GM19239 (cell line): ENCODE results near the gene EFCAB10.
"Not testable (repeated sequence)": the region's sequence is repeated elsewhere in the genome, so short reads cannot be mapped to it uniquely, and the experiment has no call there.

ENCODE experiments used
- DNase-seq: peaks from one replicate; pipeline ENCODE4 v3.0.0; 2011; ENCODE audit warnings: low spot score; ENCODE audit not compliant: insufficient read length
- FAIRE-seq: peaks from 2 replicates; lab custom pipeline; 2011; peaks lifted over from hg19 to GRCh38; lab: Jason Lieb, UNC

The EFCAB10 gene

GRCh38 chr7:105600720-105601550, 19.6 kb upstream of the EFCAB10 start:
- DNase-seq (no peak), FAIRE-seq (no peak)

DNA sequence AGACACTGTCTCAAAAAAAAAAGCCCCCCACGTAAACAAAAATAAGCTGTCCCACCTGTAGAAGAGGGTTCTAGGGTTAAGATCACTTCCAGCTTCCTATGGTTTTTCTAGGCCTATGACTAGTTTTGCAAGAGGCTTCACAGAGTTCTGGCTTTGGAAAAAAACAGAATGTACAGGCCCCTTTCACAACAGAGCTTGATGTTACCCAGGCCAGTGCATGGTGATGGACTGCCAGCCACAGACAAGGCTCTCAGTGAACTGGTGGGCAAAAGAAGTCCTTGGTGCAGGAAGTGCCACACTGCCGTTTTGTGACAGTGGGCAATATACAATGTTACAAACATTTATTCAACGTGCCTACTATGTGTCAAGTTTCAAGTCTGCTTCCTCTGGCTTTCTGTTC, 18.3 kb upstream of the EFCAB10 start:
- no peak for DNase-seq
- no peak for FAIRE-seq

DNA sequence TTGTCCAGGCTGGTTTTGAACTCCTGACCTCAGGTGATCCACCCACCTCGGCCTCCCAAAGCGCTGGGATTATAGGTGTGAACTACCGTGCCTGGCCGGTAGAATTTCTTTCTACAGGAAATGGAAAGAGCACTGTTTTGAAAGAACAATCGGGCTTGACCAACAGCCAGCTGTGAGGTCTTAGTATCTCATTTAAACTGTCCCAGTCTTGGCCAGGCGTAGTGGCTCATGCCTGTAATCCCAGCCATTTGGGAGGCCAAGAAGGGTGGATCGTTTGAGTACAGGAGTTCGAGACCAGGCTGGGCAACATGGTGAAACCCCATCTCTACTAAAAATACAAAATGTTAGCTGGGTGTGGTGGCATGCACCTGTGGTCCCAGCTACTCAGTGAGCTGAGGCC, 17.8 kb upstream of the EFCAB10 start:
- FAIRE-seq, DNase-seq: not testable (repeated sequence)

DNA sequence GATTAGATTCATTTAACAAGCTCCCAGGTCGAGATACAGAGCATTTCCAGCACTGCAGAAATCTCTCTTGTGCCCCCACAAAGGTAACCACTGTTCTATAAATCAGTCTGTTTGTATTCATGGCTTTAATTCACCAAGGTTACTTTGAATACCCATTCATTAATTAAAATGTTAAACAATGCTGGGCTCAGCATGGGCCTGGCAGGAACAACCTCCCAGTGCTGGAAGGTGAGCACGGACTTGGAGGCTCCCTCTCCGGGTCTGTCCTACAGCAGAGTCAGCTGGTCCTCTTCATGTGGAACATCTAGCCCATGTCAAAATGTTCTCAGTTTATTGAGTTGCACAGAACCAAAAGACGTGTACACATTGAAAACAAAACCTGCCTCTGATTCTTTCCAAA, 15.6 kb upstream of the EFCAB10 start:
- no peak for FAIRE-seq
- no peak for DNase-seq

- FAIRE-seq (no peak), DNase-seq (no peak)
Measured at GRCh38 chr7:105594034-105594433, 12.7 kb upstream of the EFCAB10 start.

GRCh38 chr7:105591522-105591921, 10.2 kb upstream of the EFCAB10 start:
- DNase-seq (no peak), FAIRE-seq (no peak)

GRCh38 chr7:105590793-105591192, 9.5 kb upstream of the EFCAB10 start:
- no peak for FAIRE-seq
- DNase-seq: no peak

GRCh38 chr7:105589356-105590077, 8.2 kb upstream of the EFCAB10 start:
- DNase-seq (peak; percentile 50), FAIRE-seq (peak; percentile 95)

GRCh38 chr7:105587909-105588635, 6.8 kb upstream of the EFCAB10 start:
- FAIRE-seq: no peak
- no peak for DNase-seq

DNA sequence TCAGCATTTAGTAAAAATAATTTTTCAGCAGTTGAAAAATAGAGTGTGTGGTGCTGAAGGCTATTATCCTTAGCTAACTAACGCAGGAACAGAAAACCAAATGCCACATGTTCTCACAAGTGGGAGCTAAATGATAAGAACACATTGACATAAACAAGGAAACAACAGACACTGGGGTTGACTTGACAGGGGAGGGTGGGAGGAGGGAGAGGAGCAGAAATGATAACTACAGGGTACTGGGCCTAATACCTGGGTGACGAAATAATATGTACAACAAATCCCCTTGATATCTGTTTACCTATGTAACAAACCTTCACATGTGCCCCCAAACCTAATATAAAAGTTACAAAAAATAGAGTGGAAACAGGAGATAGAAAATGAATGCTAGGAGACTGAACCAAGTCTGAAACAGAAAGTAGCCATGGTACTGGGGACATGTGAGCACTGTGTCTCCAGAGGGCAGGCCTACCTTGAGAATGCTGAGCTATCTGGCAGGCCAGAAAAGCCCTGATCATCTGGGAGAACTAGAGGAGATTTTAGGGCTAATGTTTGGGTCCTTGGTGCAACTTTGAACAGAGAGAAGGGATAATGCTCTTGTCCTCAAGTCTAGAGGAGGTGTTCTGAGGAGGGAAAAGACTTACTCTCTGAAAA, 4.7 kb upstream of the EFCAB10 start:
- FAIRE-seq: peak; percentile 91
- DNase-seq: peak; percentile 29

DNA sequence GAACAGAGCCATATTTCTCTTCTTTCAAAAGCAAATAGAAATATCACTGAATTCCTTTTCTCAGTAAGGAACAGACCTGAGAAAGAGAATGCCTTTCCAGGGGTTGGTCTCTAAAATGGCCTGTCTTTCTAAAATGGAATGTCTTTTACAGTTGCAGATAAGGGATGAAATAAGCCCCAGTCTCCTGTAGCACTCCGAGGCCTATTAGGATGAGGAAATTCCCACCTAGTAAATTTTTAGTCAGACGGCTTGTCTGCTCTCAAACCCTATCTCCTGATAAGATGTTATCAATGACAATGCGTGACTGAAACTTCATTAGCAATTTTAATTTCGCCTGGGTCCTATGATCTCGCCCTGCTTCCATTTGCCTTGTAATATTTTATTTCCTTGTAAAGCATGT, 2.9 kb upstream of the EFCAB10 start:
- no peak for FAIRE-seq
- no peak for DNase-seq

GRCh38 chr7:105583061-105583460, 1.8 kb upstream of the EFCAB10 start:
- DNase-seq (no peak), FAIRE-seq (no peak)

DNA sequence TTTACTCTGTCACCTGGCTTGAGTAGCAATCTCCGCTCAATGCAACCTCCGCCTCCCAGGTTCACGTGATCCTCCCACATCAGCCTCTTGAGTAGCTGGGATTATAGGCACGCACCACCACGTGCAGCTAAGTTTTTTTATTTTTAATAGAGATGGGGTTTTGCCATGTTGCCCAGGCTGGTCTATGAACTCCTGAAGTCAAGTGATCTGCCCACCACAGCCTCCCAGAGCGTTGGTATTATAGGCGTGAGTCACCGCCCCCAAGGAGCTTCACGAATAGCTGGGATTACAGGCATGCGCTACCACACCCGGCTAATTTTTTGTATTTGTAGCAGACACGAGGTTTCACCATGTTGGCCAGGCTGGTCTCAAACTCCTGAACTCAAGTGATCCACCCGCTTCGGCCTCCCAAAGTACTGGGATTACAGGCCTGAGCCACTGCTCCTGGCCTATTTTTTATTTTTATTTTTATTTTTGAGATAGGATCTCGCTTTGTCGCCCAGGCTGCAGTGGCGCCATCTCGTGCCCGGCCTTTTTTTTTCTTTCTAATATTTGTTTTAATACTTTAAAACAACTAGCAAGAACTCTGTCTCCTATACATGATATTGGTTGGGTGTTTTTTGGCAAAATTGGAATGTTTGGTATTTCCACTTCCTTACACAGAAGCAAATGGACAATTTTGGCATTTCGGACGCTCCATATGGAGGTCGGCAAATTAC, 1.1 kb downstream of the EFCAB10 start:
- DNase-seq: no peak

GRCh38 chr7:105578496-105578895, 2.8 kb downstream of the EFCAB10 start:
- FAIRE-seq (no peak), DNase-seq (no peak)

More for the DNA sequence above, 1.1 kb downstream of the EFCAB10 start:
- no peak for FAIRE-seq

DNA sequence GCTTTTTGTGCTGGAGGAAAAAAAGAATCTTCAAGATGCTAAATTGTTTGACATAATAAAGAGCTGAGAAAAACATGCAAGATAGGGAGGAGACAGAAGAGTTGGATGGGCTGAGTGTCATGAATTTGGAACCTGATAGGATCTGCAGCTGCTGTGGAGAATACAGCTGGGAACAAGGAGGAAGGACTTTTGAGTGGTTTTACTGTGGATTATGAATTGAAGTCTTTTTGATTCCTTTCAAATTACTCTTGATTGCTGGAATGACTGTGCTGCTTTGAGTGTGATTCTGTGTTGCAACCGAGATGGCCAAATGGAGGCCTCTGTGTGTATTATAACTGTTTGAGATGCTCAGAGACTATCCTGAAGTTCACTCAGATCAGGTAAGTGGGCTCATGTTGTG, 4.0 kb downstream of the EFCAB10 start:
- no peak for DNase-seq
- FAIRE-seq: no peak

DNA sequence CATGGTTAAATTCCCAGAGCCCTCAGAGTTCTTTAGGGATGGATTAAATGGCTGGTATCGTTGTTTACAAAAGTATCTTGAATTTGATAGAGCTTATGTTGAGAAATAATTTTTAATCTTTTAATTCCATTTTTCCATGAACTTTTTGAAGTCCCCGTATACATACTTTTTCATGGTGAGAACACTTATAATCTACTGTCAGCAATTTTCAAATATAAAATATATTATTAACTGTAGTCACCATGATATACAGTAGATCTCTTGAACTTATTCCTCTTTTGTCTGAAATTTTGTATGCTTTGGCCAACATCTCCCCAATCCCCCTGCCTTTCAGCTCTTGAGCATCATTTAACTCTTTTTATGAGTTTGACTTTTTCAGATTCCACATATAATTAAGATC, 9.4 kb downstream of the EFCAB10 start:
- no peak for DNase-seq
- no peak for FAIRE-seq

- DNase-seq: no peak
- FAIRE-seq: no peak
Measured at GRCh38 chr7:105567821-105568220, 13.5 kb downstream of the EFCAB10 start.

GRCh38 chr7:105567024-105567423, 14.3 kb downstream of the EFCAB10 start:
- FAIRE-seq (no peak), DNase-seq (no peak)

GRCh38 chr7:105565190-105565589, 16.1 kb downstream of the EFCAB10 start:
- no peak for DNase-seq
- no peak for FAIRE-seq

DNA sequence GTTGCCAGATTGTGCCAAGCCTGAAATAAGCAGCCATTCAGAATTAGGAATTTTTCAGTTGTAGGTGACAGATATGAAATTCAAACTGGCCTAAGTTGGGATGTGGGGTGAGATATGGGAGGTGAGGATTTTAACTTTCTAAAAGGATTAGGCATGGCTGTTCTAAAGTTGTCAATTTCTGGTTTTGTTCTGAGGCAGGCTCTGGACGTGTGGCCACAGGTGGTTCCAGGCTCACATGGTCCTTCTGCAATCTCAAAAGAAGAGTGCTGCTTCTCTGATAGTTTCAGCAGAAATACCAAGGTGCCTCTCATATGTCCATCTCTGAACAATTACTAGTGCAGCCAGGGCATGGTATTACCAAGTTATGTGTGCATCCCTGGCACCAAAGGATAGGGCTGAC, 21.4 kb downstream of the EFCAB10 start:
- FAIRE-seq (no peak), DNase-seq (no peak)
